GM19328 (cell line): Measurements from ENCODE around the gene RIMS4.

Experiments used
- ATAC-seq: cut with Tn5 transposase; IDR thresholded peaks from one replicate; pipeline ENCODE4 v1.9.1; 2021; ENCODE audit warnings: mild to moderate bottlenecking, moderate library complexity; ENCODE audit not compliant: unreplicated experiment

Gene RIMS4

DNA sequence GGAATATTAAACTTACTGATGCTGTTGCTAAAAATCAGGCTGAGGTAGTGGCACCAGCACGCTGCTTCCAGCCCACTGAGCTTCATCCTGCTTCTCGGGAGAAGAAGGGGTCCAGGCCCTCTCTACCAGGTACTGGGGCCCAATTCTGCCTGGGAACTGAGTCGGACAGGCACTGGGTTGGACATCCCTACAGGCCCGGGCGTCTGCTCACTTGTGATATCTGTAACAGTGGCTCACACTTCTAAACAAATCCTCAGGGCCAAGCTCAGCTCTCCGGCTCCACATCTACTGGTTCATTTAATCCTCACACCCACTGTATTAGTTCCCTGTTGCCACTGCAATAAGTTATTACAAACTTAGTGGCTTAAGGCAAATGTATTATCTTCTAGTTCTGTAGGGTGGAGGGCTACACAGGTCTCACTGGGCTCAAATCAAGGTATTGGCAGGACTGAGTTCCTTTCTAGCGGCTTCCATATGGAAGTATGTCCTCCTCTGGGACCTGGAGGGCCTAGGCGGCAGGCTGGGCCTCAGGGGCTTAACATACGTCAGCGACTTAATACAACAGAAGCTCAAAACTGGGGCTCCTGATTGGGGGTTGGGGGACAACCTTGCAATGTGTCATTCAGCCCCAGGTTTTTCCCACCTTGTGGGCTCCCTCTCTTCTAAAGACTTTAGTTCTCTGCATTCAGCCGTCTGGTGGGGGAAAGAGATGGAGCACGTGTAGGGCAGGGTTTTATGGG lies 66.3 kb downstream of the RIMS4 start:
- ATAC-seq, result no peak

DNA sequence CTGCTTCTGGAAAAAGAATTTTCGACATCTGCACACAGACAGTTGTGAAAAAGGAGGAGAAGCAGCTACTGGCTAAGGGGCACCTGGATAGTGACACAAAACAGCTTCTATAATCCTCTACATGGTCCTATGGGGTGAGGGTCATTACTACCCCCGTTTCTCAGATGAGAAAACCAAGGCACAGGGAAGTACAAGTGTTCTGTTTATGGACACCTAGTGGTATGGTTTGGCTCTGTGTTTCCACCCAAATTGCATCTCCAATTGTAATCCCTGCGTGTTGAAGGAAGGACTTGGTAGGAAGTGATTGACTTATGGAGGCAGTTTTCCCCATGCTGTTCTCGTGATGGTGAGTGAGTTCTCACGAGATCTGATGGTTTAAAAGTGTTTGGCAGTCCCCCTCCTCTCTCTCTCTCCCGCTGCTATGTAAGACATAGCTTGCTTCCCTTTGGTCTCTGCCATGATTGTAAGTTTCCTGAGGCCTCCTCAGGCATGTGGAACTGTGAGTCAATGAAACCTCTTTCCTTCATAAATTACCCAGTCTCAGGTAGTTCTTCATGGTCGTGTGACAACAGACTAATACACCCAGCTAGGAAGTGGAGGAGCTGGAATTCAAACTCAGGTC lies 67.2 kb downstream of the RIMS4 start:
- ATAC-seq, result no peak

DNA sequence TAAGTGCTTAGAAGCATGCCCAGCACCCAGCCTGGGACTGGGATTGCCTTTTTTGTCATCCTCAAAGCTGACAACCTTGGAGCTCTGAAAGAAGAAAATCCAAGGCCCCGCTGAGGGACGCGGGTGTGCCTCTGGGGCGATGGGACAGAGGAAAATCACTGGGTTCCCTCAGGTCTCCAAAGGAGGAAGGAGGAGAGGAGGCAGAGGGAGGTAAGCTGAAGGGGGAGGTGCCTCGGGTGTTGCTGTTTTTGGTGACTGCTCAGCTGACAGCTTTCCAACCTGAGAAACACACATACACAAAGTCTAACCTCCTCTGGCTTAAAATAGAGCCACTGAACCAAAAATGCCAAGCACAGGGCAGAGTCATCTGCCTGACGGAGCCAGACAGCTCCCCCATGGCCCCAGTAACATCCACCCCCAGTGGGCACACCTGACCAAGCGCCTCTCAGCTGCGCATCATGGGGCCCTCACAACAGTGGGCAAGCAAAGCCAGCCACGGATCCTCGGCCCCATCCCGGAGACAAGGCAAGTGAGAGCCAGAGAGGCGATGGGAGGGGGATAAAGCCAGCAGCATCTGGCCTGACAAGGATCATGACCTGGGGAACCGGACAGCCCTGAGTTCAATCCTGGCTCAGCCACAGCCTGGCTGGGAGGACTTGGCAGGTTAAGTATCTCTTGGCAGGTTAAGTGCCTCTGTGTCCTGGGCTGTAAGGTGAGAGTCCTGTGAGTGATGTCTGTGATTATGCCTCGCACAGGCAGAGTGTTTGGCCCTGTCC lies 67.9 kb downstream of the RIMS4 start:
- no peak for ATAC-seq

- no peak for ATAC-seq
Measured at GRCh38 chr20:44739942-44740341, 70.4 kb downstream of the RIMS4 start.

DNA sequence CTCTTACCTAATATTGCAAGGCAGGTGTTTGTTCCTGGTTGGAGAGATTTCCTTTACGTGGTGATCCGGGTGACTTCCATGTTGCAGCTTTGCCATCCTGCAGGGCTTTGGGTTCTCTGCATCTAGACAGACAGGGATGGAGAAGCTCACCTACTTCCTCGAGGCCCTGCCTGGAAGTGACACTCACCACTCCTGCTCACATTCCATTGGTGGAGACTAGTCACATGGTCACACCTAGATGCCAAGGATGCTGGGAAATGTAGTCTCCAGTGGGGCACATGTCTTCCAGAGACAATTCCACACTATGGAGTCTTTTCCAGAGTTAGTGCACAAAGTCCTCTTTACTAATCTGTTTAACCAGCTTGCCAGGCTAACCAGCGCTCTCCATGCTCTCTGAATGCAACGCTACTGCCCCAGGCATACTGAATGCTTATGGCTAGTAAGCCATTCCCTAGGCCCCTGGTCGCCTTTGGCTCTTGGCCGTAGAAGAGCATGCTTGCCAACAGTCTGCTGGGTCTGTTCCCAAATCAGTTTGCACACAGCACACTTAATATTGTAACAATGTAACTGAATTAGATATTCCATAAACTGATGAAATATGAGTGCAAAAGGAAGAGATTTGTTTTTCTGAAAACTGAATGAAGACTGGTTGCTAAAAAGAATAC lies 71.4 kb downstream of the RIMS4 start:
- ATAC-seq, result no peak

DNA sequence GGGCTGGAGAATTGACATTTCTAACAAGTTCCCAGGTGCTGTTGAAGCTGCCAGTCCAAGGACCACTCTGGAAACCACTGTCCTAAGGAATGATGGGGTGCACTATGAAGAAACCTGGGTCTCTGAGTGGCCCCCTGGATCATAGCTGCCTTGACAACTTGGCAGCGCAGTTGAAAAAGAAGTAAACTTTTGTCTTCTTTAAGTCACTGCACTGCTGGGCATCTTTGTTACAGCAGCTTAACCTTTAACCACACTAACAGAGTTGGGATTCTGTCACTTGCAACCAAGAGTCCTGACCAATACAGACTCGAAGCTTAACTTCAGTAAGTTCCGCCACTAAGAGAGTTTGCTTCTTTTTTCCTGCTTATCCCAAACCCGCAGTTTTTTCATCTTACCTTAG lies 73.2 kb downstream of the RIMS4 start:
- ATAC-seq, result no peak

DNA sequence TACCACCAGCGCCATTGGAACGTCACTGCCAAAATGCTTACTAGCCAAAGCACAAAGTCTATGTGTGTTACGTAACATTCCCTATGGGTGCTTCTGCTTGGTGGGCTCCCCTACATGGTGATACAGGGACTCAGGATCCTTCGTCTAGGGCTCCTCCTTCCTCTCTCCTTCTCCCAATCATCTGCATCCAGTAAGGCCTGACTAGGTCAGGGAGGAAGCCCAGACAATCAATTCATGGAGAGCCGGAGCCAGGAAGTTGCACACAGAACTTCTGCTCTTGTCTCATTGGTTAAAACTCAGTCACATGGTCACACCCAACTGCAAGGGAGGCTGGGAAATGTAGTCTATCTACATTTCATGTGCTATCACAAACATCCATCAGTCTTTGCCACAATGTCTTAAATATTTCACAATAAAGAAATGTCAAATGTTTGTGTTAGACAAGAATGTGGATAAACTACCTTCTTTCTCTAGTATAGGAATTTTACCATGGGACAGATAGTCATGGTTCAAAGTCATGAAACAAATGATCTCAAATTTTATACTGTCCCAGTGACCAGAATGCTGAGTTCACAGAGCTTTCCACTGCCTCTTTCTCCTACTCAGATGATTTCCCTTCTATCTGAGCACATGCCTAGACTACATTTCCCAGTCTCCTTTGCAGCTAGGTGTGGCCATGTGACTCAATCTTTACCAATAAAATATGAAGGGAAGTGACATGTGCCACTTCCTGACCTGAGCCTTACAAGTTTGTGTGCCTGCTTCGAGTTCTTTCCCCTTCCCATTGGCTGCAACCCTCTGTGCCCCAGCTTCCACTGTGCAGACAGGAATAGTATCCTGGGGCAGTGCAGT lies 74.0 kb downstream of the RIMS4 start:
- no peak for ATAC-seq

GRCh38 chr20:44735816-44736169 lies 74.6 kb downstream of the RIMS4 start:
- ATAC-seq, result no peak

DNA sequence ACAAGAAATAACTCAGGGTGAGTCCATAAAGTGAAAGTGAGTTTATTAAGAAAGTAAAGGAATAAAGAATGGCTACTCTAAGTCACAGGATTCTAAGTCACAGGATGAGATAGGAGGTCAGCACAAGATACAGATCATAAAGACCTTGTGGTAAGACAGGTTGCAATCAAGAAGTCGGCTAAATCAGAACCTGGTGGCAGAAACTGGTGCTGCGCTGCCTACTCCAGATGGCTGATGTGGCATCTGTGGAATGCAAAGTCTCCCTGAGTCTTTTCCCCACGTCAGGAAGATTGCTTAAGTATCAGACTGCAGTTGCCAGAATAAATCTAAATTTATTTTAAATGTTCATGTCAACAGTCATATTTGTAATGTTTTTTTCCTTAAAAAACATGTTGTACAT lies 75.4 kb downstream of the RIMS4 start:
- no peak for ATAC-seq

DNA sequence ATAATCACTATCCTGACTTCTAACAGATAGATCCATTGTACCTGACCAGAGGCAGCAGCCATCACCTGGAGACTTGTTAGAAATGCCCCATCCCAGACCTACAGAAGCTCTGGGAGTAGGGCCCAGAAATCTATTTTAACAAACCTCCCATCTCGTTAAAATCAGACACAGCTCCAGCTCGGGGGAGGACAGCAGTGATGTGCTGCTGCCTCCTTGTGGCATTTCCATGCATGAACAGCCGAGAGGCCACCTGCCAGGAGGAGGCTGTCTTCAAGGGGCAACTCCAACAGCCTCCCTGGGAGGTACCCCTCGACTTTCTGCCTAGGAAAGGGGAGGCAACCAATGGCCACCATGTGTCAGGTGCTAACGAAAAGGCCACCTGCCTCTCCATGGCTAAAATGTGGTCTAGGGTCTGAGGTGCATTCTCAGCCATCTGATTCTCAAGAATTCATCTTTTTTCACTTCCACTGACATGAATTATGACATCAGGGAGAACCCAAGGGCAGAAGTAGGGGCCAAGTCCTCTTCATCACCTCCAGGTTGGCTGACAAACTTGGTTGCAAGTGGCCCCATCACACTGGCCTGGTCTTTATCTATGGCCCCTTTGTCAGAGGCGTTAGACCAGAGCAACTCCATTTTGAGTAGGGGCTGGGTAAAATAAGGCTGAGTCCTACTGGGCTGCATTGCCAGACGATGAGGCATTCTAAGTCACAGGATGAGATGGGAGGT lies 76.8 kb downstream of the RIMS4 start:
- no peak for ATAC-seq

DNA sequence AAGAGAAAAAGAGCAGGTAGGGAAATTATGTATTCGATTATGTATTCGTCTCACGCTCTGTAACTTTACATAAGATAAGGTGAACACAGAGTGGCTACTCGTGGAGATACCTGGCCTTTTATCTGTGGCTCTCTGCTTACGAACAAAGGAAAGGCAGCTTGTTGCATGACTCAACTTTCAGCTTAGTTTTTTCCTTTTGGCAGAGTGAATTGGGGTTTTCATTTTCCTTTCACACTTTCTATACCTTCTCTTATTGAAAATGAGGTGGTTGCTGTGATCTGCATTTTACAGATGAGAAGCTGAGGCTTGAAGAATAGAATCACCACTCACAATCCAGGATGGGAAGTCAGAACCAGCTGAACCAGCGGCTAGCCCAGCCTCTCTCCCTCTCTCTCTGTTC lies 78.0 kb downstream of the RIMS4 start:
- ATAC-seq, result no peak

DNA sequence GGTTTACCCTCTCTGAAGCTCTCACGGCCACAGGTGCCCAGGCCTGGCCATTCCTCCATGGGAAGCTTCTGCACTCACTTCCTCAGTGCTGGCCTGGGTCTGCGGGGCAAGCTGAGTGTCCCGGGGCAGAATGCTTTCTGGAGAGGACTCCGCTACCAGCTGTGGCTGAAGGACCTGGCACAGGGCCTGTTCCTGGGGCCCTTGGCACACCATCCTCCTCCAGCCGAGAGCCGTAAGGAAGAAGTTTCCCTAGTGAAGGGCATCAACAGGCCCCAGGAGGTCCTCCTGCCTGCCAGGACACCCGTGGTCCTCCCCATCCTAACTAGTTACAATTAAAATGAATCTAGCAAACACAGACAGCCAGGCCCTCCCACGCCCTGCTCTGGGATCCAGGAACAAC lies 78.7 kb downstream of the RIMS4 start:
- ATAC-seq, result no peak

GRCh38 chr20:44730441-44730840 lies 79.9 kb downstream of the RIMS4 start:
- ATAC-seq, result no peak

DNA sequence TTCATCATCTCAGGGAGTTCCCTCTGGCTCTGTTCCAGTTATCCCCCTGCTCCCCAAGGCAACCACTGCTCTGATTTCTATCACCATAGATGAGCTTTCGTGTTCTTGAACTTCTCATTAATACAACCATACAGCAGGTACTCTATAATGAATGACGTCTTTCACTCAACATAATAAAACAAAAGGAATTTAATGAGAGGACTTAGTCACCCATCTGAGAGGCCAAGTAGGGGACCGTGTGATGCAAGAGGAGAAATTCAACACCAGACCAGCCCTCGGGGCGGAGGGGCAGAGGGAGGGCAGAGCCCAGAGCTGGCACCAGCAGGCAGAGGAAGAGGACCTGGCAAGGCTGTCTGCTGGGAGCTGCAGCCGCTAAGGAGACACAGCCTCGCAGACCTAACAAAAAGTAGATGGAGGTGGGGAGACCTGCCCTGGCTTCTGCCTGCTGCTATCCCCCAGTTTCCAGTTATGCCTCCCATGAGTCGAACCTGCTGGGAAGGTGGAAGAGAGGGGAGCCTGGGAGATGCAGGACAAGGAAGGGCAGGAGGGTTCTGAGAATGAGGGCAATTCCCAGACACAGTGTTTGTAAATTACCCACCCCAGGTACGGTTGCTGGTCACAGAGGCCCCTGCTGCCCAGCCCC lies 81.4 kb downstream of the RIMS4 start:
- no peak for ATAC-seq

DNA sequence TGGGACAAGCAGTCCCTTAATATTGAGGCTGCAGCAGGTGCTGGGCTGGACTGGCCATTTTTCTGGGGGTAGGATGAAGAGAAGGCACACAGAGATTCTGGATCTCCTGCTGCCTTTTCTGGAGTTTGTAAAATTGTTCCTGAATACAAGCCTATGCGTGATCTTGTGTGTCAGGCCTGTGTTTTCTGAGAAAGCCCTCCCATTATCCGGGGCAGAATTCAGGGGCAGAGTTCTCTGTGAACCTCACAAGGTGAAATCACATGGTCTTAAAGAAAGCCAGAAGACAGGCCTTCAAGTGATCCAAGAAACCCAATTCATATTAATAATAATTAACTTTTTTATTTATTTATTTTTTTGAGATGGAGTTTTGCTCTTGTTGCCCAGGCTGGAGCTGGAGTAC lies 82.7 kb downstream of the RIMS4 start:
- ATAC-seq, result no peak

DNA sequence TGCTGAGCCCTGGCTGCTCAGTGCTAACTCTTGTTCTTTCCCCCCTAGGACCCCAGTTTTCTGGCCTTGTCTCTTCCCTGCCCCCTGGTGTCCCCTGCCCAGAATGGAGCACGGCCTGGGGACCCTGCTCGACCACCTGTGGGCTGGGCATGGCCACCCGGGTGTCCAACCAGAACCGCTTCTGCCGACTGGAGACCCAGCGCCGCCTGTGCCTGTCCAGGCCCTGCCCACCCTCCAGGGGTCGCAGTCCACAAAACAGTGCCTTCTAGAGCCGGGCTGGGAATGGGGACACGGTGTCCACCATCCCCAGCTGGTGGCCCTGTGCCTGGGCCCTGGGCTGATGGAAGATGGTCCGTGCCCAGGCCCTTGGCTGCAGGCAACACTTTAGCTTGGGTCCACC lies 83.3 kb downstream of the RIMS4 start:
- no peak for ATAC-seq

- ATAC-seq, result no peak
Measured at GRCh38 chr20:44725837-44726236, 84.5 kb downstream of the RIMS4 start.

DNA sequence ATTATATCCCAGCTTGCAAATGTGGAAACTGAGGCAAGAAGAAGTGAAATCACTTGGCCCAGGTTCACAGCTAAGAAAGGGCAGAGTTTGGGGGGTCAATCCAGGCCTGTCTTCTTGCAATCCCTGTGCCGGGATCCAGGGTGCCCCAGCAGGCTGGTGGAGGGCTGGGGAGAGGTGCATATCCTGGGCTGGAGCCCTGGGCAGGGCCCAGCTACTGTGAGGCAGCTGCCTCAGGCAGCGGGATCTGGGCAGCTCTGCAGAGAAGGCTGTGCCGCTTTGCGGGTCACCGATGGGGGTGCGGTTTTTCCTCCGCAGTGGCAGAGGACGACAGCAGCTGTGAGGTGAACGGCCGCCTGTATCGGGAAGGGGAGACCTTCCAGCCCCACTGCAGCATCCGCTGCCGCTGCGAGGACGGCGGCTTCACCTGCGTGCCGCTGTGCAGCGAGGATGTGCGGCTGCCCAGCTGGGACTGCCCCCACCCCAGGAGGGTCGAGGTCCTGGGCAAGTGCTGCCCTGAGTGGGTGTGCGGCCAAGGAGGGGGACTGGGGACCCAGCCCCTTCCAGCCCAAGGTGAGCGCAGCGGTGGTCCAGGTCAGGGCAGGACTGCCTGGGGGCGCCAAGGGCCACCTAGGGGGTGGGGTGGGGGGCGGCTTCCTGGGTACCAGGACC lies 85.8 kb downstream of the RIMS4 start:
- no peak for ATAC-seq

DNA sequence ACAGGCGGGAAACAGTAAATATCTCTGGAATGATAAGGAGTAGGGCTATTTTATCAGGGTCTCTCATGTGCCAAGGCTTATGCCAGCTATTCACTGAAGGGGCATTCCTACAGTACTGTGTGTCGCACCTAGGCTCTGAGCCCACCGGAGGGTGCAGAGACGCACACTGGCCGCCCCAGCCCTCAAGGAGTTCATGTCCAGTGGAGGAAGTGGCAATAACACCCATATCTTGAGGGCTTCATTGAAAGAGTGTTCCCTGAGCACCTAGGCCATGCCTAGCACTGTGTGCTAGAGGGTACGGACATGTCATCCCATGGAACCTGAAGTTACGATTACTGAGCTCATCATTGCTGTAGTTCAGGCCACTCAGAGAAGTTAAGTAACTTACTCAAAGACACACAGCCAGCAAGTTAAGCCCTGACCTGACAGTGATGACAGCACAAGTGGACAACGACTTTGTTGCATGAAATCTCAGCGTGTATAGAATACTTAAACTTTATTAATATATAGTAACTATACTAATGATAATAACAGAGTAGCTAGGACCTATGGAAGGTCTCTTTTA lies 86.5 kb downstream of the RIMS4 start:
- no peak for ATAC-seq
